Measurements from ENCODE around the gene ARHGAP6. TPM values are rescaled to one million over a fixed set of nuclear protein-coding genes. Genes with fewer than 3 reads are reported as not detected.

ARHGAP6 gene
- polyA plus RNA-seq, 1 experiment: 1.3 TPM

- no peak for DNase-seq (ENCODE audit: low read depth)
- Histone ChIP-seq H3K4me3 (ENCODE audit: low read depth, low read length) (no peak overlapping the region), H3K27me3 (ENCODE audit: control insufficient read depth, insufficient read depth, low read length) (no peaks in the 10 kb centered on the region), H3K36me3 (ENCODE audit: control insufficient read depth, insufficient read depth, low read length) (no peaks in the 10 kb centered on the region)
- TF ChIP-seq CTCF (IDR thresholded peaks at IDR 0.05; ENCODE audit: insufficient read depth, low read depth, low read length): no peak
- POLR2A ChIA-PET: no interaction called here
- CTCF ChIA-PET: no interaction called here
These were observed 235.4 kb downstream of the ARHGAP6 start for GRCh38 chrX:11430271-11430670.

GRCh38 chrX:11429538-11430085 lies 236.1 kb downstream of the ARHGAP6 start:
- Histone ChIP-seq H3K4me3 (ENCODE audit: low read depth, low read length) (no peak overlapping the region), H3K27me3 (ENCODE audit: control insufficient read depth, insufficient read depth, low read length) (no peaks in the 10 kb centered on the region), H3K36me3 (ENCODE audit: control insufficient read depth, insufficient read depth, low read length) (no peaks in the 10 kb centered on the region)
- ChIA-PET POLR2A (no interaction called here), CTCF (no interaction called here)
- TF ChIP-seq CTCF (IDR thresholded peaks at IDR 0.05; ENCODE audit: insufficient read depth, low read depth, low read length): no peak
- no peak for DNase-seq (ENCODE audit: low read depth)

GRCh38 chrX:11427453-11428071 lies 238.2 kb downstream of the ARHGAP6 start:
- DNase-seq (ENCODE audit: low read depth): no peak
- Histone ChIP-seq H3K36me3 (ENCODE audit: control insufficient read depth, insufficient read depth, low read length) (no peaks in the 10 kb centered on the region), H3K4me3 (ENCODE audit: low read depth, low read length) (peak overlapping the region; percentile 55), H3K27me3 (ENCODE audit: control insufficient read depth, insufficient read depth, low read length) (no peaks in the 10 kb centered on the region)
- TF ChIP-seq CTCF (IDR thresholded peaks at IDR 0.05; ENCODE audit: insufficient read depth, low read depth, low read length): peak; percentile 56
- ChIA-PET POLR2A (no interaction called here), CTCF (interaction anchor here (0.6 to 0.7 kb wide), 2 partner anchors 30 to 69 kb away, joined by 3 read pairs; no protein-coding TSS in a partner anchor)

GRCh38 chrX:11426712-11427452 lies 238.8 kb downstream of the ARHGAP6 start:
- DNase-seq (ENCODE audit: low read depth): no peak
- no peaks in the 10 kb centered on the region for H3K27me3 ChIP-seq (ENCODE audit: control insufficient read depth, insufficient read depth, low read length)
- TF ChIP-seq CTCF (IDR thresholded peaks at IDR 0.05; ENCODE audit: insufficient read depth, low read depth, low read length): no peak
- ChIA-PET CTCF (interaction anchor here (0.6 to 0.7 kb wide), 2 partner anchors 31 to 68 kb away, joined by 3 read pairs; no protein-coding TSS in a partner anchor), POLR2A (no interaction called here)
- peak overlapping the region; percentile 55 for H3K4me3 ChIP-seq (ENCODE audit: low read depth, low read length)
- H3K36me3 ChIP-seq (ENCODE audit: control insufficient read depth, insufficient read depth, low read length): no peaks in the 10 kb centered on the region

- ChIA-PET POLR2A (no interaction called here), CTCF (interaction anchor here (0.9 kb wide), 1 partner anchor 13 kb away, joined by 3 read pairs; no protein-coding TSS in a partner anchor)
- no peak overlapping the region for H3K4me3 ChIP-seq (ENCODE audit: low read depth, low read length)
- no peak for DNase-seq (ENCODE audit: low read depth)
- no peaks in the 10 kb centered on the region for H3K36me3 ChIP-seq (ENCODE audit: control insufficient read depth, insufficient read depth, low read length)
- no peaks in the 10 kb centered on the region for H3K27me3 ChIP-seq (ENCODE audit: control insufficient read depth, insufficient read depth, low read length)
- no peak for TF ChIP-seq CTCF (IDR thresholded peaks at IDR 0.05; ENCODE audit: insufficient read depth, low read depth, low read length)
These were observed 240.6 kb downstream of the ARHGAP6 start for GRCh38 chrX:11424903-11425674.

Data from BJ (cell line).